HTERT RPE-1 (cell line): ENCODE measurements around the gene GPANK1.

Experiments
- in situ Hi-C: fragments of 300-500 bp; cut with MboI; formaldehyde crosslinking; loops from 4 replicates; pipeline ENCODE4 v1.14.3; 2020; ENCODE audit warnings: low sequenced_read_pairs

Gene GPANK1

DNA sequence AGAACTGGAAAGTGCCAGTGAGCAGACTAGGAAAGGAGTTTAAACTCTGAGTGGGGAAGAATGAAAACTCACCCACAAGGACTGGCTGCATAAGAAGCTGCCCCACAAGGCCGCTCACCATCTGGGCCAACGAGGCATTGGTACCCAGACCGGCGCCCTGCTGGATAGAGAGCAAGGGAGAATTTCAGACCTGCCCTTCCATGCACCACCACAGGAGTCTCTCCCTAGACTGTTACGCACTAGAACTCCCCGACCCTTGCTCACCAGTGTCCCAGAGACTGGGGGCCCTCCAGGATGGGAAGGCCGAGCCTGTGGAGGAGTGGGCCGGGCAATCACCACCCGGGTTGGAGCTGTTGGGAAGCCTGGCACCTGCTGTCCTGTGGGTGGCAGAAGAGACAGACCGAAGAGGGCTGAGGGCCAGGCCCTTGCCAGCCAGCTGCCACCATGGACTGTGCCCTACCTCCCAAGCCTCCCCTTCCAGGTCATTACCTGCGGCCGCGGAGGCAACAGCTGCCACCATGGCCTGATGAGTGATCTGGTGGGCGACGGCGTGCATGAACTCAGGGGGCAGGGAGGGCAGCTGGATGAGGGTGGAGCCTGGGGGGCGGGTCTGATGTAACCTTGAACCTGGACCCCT, 20.9 kb downstream of the GPANK1 start:
- in situ Hi-C loops, result no loop called here

DNA sequence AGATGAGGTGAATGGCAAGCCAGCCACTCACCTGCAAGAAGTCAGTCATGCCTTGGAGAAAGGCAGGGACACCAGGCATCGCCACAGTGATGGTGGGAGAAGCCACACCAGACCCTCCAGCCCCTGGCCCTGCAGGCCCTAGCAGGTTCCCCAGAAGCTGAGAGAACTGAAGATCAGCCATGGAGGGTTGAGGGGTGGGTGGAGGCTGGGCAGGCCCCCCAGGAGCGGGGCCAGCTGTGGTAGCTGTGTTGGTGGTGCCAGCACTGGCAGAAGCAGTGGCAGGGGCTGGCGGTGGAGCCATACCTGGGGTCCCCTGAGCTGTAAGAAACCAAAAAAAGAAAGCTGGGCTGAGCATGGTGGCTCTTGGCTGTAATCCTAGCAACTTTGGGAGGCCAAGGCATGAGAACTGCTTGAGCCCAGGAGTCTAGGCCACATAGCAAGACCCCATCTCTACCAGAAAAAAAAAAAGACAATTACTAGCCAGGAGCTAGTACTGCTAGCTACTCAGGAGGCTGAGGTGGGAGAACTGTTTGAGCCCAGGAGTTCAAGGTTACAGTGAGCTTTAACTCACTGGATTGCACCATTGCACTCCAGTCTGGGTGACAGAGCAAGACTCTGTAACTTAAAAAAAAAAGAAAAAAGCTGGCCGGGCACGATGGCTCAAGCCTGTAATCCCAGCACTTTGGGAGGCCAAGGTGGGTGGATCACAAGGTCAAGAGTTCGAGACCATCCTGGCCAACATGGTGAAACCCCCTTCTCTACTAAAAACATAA, 21.8 kb downstream of the GPANK1 start:
- in situ Hi-C loops, result no loop called here

DNA sequence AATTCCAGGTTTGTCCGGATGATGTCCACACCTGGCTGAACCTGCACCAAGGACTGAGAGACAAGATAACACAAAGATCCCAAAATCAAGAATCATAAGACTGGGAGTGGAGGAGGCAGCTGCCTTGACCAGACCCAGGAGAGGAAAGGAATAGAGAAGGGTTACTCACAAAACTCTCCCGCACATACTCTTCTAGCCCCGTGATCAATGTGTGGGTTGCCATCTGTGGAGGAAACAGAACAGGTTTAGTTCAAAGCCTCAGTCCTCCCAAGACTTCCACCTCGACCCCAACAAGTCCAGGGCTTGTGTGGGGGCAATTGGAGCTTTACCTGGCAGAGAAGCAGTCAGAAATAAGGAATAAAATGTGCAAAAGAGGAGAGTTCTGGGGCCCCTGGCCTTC, 23.4 kb downstream of the GPANK1 start:
- in situ Hi-C loops, result no loop called here

DNA sequence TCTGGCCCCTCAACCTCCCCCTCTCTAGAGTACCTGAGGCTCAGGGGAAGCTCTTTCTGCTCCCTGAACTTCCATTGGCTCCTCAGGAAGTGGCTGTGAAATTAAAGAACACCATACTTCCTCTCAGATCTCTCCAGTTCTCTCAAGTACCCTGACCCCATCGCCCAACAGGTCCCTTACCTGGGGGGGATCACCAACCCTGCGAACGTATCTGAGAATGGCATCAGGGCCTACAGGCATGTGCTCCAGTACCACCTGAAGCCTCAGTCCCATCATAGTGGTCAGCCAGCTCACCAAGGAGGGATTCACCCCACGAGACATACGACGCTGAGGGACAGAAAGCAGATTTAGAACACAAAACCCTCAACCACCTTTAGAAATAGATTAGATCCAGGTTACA, 24.2 kb downstream of the GPANK1 start:
- in situ Hi-C loops, result no loop called here

DNA sequence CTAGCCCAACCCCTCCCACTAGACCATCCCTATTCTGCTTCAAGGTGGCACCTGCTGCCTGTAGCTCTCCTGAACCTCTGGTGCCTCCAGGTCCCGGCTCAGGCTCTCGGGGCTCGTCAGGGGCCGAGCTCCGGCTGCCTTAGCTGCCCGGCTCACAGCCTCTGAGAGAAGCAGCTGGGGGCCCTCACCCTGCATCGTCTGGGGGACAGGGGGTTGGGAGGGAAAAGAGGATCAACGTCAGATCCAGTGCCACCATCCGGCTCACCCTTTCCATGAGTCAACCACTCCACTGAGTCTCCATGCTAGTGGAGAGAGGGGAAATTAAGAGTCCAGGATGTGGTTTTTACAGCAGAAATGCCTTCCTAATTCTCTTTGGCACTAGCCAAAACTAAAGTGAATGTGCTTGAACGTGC, 25.3 kb downstream of the GPANK1 start:
- in situ Hi-C loops, result no loop called here

DNA sequence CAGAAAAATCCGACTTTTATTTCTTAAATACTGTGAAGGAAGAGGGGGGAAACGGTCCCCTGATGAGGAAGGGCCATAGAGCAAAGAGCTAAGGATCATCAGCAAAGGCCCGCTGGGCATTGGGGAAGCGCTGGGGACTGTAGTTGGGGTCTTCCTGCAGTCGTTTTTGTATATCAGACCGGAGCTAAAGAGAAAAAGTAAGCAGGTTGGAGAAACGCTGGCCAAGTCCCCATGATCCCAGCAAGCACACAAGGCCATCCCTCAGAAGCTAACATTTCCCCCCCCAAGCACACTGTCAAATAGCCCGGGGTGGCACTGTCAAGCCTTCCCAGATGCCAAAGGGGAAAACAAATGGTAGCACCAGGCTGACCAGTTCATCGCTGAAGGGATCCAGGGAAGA, 25.8 kb downstream of the GPANK1 start:
- in situ Hi-C loops, result no loop called here

DNA sequence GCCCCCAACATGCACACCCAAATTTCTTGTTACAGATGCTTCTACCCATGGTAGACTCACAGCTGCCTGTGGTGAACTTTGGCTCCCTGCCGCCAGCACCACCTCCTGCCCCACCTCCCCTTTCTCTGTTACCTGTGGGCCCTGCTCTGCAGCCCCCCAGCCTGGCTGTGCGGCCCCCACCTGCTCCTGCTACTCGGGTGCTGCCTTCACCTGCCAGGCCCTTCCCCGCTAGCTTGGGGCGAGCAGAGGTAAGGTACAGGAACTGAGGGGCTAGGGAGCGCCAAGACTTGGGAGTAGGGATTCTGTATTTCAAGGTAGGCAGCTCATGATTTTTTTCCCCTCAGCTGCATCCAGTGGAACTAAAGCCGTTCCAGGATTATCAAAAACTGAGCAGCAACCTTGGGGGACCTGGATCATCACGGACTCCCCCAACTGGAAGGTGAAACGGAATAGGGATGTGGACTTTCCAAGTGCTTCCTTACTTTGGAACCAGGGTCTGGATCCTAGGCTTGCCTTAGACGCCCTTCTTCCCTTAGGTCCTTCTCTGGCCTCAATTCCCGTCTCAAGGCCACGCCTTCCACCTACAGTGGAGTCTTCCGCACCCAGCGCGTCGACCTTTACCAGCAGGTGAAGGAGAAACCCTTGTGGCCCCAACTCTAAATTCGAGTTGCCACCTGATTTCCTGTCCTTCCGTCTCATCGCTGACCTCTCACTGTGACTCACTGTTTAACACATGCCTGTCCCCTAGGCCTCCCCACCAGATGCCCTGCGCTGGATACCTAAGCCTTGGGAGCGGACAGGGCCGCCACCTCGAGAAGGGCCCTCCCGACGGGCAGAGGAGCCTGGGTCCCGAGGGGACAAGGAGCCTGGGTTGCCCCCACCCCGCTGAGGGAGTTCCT, 27.9 kb downstream of the GPANK1 start:
- in situ Hi-C loops, result no loop called here

DNA sequence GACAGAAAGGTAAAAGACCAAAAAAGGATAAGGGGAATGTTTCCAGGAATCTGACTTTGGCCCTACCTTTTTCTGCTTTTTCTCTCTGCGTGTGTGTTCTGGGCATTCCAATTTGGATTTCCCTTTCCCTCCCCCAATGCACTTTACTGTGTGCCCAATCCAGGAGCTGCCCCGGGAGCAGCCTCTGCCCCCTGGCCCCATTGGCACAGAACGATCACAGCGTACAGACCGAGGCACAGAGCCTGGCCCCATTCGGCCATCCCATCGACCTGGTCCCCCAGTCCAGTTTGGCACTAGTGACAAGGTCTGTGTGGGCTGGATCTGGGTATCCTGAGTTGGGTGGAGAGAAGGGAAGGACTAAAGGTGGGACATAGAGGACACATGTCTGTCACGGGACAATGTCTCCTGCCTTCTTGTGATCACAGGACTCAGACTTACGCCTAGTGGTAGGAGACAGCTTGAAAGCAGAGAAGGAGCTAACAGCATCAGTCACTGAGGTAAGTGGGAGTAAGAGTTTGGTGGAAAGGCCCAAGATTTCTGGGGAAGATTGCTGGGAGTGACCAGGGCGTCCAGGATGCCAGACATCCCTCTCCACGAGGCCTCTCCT, 29.7 kb downstream of the GPANK1 start:
- in situ Hi-C loops, result no loop called here

DNA sequence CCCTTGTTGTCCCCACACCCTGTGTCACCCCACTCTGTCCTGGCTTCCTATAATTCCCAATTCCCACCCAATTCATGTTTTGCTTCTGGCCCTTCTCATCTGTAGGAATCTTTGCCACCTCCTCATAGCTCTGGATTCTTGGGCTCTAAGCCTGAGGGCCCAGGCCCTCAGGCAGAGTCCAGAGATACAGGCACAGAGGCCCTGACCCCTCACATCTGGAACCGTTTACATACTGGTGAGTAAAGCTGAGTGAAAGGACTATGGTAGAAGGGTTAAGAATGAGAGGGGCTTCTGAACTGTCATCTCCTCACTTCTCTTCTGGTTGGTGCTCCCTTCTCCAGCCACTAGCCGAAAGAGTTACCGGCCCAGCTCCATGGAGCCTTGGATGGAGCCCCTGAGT, 30.7 kb downstream of the GPANK1 start:
- in situ Hi-C loops, result no loop called here

DNA sequence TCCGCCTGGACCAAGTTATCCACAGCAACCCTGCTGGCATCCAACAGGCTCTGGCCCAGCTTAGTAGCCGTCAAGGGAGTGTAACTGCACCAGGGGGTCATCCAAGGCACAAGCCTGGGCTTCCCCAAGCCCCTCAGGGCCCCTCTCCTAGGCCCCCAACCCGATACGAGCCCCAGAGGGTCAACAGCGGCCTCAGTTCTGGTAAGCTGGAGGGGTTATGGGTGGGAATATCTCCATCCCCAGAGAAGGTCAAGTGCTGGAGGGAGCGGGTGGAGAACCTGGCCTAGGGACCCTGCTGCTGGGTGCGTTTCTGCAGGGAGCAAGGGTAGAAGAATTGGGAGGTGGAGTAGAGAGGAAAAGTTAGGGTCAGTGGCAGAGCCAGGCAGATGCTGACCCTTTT, 31.4 kb downstream of the GPANK1 start:
- in situ Hi-C loops, result no loop called here

DNA sequence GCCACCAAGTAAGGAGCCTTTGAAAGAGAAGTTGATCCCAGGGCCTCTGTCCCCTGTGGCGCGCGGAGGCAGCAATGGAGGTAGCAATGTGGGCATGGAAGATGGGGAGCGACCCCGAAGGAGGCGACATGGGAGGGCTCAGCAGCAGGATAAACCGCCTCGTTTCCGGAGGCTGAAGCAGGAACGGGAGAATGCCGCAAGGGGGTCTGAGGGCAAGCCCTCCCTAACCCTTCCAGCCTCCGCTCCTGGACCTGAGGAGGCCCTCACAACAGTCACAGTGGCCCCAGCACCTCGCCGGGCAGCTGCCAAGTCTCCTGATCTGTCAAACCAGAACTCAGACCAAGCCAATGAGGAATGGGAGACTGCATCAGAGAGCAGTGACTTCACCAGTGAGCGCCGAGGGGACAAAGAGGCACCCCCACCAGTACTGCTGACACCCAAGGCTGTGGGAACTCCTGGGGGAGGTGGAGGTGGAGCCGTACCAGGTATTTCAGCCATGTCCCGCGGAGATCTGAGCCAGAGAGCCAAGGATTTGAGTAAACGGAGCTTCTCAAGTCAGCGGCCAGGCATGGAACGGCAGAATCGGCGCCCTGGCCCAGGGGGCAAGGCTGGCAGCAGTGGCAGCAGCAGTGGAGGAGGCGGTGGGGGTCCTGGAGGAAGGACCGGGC, 32.4 kb downstream of the GPANK1 start:
- in situ Hi-C loops, result no loop called here

DNA sequence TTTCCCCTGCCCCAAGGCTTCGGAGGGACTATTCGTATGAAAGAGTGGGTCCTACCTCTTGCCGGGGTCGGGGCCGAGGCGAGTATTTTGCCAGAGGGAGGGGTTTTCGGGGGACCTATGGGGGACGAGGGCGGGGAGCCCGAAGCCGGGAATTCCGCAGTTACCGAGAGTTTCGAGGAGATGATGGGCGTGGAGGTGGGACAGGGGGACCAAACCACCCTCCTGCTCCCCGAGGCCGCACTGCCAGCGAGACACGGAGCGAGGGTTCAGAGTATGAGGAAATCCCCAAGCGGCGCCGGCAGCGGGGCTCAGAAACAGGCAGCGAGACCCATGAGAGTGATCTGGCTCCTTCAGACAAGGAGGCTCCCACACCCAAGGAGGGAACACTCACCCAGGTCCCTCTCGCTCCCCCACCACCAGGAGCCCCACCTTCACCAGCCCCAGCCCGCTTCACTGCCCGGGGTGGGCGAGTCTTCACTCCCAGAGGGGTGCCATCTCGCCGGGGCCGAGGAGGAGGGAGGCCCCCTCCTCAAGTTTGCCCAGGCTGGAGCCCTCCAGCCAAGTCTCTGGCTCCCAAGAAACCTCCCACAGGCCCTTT, 33.0 kb downstream of the GPANK1 start:
- in situ Hi-C loops, result no loop called here

DNA sequence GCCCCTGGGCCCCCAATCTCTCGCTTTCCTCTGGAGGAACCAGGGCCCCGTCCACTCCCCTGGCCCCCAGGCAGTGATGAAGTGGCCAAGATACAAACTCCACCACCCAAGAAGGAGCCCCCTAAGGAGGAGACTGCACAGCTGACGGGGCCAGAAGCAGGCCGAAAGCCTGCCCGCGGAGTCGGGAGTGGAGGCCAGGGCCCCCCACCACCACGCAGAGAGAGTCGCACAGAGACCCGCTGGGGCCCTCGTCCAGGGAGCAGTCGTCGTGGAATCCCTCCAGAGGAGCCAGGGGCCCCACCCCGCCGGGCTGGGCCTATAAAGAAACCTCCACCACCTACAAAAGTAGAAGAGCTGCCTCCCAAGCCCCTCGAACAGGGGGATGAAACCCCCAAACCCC, 33.6 kb downstream of the GPANK1 start:
- in situ Hi-C loops, result no loop called here

DNA sequence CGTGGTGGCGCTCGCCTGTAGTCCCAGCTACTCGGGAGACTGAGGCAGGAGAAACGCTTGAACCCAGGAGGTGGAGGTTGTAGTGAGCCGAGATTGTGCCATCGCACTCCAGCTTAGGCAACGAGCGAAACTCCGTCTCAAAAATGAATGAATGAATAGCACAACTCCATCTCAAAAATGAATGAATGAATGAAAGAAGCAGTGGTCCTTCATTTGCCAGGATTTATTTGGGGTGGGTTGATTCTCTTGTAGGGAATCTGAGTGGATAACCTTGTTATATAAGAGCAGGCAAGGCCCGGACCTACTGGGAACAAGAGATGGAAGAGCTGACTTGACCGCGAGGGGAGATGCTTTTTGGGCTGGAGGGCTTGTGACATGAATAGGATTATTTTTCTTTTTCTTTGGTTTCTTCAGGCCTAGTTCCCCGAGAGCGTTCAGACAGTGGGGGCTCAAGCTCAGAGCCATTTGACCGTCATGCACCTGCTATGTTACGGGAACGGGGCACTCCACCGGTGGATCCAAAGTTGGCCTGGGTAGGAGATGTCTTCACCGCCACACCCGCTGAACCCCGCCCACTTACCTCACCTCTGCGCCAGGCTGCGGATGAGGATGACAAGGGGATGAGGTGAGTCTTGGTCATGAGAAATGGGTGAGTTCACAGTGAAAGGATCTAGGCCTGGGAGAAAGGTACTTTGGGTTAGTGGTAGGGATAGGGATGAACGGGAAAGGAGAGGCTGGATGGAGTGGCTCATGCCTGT, 34.4 kb downstream of the GPANK1 start:
- in situ Hi-C loops, result no loop called here

DNA sequence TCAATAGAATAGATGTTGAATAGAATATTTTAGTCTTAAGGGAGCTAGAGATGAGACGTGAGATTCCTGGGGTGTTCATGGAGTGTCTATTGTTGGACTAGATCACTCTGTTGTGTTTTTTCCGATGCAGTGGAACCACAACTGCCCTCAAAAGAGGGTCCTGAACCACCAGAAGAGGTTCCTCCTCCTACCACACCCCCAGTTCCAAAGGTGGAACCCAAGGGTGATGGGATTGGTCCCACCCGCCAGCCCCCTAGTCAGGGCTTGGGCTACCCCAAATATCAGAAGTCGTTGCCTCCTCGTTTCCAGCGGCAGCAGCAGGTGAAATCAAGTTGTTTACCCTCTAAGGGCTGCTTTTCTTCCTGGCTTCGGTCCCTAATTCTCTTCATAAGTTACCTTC, 35.8 kb downstream of the GPANK1 start:
- in situ Hi-C loops, result no loop called here

DNA sequence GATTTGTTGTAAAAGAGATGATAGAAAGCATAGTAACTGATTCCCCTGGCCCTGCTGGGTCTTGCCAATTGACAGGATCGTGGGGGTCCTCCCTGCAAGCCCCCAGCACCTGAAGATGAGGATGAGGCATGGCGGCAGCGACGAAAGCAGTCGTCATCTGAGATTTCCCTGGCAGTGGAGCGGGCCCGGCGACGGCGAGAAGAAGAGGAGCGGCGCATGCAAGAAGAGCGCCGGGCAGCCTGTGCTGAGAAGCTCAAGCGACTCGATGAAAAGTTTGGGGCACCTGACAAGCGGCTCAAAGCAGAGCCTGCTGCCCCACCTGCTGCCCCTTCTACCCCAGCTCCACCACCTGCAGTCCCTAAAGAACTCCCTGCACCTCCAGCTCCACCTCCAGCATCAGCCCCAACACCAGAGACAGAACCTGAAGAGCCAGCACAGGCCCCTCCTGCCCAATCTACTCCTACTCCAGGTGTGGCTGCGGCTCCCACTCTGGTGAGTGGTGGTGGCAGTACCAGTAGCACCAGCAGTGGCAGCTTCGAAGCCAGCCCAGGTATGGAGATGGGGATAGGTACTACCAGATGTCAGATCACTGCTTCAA, 37.0 kb downstream of the GPANK1 start:
- in situ Hi-C loops, result no loop called here

DNA sequence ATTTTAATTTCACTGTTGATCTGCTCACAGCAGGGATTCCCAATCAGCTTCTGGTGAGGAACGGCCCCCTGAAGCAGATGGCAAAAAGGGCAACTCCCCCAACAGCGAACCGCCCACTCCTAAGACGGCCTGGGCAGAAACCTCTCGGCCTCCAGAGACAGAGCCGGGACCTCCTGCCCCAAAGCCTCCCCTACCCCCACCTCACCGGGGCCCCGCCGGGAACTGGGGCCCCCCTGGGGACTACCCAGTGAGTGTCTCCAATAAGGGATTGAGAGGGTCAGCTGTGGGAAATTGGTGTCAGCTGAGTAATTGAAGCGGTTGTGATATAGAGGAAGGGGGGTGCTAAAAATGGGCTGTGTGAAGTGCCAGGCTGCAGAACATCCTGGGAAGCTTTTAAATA, 37.8 kb downstream of the GPANK1 start:
- in situ Hi-C loops, result no loop called here

DNA sequence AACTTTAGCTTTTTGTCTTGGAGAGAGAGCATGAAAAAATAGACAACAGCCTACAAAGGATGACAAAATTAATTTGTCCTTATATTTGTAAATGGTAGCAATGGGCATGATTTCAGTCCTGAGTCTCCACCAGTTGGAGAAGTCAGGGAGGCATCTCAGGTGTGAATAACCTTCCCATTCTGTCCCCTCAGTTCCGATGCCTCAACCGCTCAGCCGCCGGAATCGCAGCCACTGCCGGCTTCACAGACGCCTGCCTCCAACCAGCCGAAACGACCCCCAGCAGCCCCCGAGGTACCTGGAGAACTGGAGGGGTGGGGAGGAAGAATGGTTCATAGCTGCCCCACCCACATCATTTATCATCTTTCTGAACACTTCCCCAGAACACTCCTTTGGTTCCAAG, 40.7 kb downstream of the GPANK1 start:
- in situ Hi-C loops, result no loop called here

DNA sequence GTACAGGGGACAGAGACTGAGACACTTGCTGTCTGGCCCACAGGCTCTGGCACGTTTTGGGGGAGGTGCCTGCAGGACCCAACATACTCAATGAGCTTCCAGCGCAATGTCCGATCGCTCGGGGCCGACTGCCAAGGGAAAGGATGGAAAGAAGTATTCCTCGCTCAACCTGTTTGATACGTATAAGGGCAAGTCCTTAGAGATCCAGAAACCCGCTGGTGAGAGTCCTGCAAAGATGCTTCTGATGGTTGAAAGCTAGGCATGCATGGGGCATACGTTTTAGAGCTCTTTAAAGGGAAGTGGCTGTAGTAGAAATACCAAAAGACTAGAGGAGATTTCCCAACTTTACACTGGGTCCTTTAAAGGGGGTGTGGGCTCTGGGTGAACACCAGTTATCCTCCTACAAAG, 42.1 kb downstream of the GPANK1 start:
- in situ Hi-C loops, result no loop called here
